NCI-H82 (cell line): ENCODE measurements around the gene ZFHX3.

Experiments
- DNase-seq: peaks from one replicate; lab custom pipeline; 2025; lab: John Stamatoyannopoulos, UW

ZFHX3 gene

DNA sequence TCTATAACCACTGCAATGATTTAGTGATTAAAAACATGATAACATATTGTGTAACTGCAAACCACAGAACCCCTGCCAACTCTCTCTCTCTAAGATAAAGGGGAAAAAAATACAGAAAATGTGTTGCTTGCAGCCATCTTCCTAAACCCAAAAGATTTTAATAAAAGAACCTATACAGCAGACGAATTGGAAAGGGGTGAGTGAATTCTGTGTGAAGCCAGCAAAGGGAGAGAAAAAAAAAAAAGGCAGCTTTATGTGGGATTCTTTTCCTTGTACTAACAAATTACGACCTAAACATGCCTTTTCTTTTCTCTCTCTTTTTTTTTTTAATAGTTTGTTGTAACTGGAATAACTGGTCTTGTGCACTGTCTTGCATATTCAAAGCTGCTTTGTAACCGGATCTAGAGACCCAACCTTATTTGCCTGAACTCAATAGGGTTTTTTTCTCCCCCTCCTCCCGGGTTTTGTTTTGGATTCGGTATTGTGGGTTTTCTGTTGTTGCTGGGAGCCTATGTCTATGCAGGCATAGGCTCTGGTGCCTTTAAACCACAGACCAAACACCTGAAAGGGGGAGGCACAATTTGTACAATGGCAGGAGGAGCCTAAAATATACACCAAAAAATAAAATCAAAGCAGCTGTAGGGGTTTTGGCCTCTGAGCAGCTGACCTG is 7.0 kb upstream of the ZFHX3 start:
- DNase-seq, result no peak

DNA sequence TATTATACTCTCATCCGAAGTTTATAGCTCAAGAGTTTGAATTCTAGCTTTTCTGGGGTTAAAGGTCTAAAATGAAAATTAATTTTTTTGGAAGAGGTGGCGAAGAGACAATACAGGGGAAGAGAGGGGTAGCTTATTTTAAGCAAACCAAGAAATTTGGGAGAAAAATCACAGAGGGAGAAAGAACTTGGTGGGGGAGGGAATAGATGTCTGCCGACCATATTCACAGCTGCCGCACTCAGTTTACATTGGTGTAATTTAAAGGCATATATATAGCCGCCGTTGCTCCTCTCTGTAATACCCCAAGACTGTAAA is 6.5 kb upstream of the ZFHX3 start:
- no peak for DNase-seq

DNA sequence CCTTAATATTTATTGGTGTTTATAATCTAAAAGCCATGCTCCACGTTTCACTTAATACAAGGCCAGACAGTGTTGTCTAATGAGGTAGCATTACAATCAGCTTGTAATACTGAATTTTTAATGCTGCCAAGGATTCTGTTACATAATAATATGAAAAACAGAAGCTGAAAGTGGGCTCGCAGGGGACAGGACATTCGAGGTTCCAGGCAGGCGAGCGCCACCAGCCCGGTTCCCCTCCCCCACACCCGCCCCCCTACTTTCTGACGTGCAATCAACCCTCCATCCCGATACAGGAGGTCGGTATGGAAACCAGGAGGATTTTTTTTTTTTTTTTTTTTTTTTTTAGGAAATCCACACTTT is 6.2 kb upstream of the ZFHX3 start:
- no peak for DNase-seq

DNA sequence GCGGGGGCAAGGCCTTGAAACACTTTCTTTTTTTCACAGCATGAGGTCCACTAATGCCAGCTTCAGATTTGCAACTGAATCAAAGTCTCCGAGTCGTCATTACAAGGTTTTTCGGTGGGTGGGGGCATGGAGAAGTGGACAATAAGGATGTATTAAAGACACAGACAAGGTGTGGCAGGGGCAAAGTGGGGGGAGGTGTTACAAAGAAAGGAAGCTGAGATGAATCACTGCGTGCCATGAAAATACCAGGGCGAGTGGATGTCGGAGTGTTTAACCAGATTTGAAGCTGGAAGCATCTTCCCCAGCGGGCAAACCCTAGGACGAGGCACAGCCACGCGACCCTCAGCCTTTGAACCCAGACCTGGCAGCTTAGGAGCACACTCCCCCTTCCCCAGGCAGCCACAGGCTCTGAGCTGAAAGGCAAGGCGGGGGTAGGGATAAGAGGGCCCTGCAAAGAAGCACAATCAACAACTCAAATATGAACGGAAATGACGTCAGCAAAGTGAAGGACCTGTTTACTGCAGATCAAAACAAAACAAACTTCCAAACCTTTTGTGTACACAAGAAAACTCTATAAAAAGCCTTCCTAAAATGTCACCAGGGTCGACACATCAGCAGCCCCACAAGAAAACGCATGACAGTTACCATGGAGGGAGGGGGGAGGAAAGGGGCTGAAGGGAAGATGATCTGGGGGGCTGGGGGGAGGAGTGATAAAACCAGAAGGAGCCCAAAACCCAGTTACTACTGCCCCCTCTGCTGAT is 5.6 kb upstream of the ZFHX3 start:
- DNase-seq, result peak; percentile 36

DNA sequence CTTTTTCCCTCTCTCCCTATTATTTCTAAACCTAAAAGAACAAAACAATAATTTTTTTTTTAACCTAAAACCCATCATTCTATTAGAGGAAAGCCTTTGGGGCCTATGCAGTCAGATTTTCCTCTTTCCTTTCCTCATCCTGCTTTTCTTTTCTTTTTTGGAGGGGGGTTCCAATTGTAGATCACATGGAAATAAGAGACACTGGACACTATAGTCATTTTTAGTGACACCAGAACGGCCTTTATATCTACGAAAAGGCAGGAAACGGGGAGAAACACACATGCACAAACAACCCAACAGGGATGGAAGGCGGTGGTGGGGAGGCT is 5.1 kb upstream of the ZFHX3 start:
- DNase-seq, result no peak

DNA sequence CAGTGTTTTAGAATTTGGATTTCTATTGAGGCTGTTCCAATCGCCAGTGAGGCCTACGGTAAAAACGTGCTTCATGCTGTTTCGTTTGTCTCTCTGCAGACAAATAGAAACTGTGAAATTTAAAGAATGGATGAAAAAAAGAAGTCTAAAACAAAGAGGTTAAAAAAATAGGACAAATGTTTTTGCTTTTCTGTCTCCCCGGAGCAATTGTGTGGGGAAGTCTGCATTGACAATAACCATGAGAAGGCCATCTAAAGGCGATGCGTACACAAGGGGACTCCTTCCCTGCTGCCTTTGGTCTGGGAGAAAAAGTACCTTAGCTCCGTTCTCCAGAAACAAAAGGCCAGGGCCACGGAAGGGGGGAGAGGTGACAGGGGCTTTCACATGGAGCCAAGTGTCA is 4.6 kb upstream of the ZFHX3 start:
- DNase-seq, result no peak

DNA sequence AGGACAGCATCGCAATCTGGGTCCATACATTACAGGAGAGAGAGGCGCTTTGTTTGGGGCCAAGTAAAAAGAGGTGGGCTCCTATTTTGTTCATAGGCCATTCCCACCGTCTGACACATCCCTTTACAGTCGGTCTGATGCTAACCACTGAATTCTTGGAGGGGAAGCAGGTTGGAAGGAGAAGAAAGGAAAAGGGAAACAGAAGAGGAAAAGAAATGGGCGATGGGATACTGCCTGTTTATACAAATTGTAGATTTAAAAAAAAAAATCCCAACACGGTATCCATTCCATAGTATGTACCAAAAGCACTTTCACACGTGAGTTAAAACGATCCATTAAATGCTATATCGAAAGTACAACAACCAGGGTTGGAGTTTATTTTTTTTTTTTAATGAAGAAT is 4.0 kb upstream of the ZFHX3 start:
- DNase-seq, result no peak

DNA sequence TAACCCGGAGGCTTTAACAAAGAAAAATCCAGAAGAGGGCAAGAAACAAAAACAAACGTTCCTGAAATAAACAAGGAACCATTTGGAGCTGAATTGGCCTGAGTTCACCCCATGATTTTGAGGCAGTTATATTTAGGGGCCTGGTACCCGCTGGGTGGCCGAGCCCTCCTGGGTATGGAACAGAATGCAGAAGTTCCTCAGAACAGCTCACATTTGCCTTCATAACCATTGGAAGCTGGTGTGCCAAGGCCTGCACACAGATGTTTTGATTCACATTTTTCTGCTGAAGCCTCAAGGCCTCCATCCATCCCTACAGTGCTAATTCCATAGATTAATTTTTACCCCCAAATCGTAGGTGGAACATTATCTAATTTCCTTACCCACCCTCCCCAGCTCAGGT is 3.3 kb upstream of the ZFHX3 start:
- no peak for DNase-seq

DNA sequence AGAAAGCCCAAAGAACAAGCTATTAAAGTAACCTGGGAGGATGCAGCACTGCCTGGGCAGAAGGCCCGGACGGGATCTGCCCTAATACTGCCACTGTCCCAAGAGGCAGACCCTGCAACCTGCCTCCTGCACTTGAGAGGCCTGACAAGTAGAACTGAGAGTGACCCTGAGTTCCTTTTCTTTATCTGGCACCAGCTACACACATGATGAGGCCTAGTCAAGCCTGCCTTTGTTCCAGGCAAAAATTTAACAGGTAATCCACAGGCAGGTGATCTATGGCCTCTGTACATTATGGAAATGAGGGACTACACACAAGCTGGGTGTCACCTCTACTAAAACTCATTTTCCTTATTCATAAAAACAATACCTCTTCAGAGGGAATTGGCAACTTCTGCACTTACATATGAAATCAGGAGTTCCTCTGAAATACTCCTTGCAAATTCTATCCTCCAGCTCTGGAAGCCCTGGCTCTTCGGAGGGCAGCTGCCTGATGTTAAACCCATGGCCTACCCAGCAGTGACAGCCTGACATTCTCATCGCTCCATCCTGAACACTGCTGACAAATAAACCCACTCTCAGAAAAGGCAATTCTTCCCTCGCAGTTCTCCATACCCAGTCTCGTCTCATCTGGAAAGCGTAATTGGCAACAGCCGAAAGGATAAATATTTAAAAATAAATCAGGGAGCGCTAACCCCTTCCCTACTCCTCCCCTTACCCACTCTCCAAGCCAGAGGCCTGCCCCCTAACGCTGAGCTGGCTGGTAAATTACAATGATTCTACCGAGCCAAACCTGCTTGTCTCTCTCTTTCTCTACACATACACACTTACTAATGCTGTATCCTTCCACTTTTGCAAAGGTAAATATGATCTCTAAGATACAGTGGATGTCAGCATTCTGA is 2.5 kb upstream of the ZFHX3 start:
- no peak for DNase-seq

DNA sequence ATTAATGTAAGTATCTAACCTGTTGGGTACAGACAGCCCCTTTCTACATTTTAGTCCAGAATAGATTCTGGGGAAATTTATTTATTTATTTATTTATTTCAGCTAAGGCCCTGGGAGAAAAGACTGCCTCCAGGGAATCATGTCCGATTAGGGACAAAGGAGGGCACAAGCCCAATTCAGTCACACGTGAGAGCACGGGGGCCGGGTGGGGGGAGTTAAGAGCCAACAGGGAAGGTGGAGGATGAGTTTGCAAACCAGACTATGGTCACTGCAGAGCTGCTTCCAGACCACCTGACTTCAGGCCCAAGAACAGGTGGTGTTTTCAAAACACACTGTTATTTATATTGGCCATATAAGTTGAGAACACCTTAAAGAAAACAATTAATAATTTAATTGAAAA is 1.6 kb upstream of the ZFHX3 start:
- DNase-seq, result no peak

DNA sequence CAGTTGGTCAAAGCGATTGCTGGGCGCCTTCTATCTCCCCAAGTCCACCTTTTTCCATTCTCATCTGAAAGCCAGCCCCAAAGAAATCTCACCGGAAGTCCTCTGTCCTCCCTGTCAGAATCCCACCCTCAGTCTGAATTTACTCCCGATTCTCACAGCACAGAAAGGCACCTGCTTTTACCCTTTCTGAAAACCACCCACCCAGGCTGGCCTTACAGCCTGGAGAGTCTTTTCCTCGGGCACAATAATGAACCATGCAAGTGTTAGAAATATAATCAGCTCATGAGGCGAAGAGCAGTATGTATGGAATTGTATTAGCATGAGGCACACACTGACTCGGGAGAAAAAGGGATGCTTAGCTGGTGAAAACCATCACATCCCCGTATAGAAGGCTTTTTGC is 1.2 kb upstream of the ZFHX3 start:
- DNase-seq, result no peak

DNA sequence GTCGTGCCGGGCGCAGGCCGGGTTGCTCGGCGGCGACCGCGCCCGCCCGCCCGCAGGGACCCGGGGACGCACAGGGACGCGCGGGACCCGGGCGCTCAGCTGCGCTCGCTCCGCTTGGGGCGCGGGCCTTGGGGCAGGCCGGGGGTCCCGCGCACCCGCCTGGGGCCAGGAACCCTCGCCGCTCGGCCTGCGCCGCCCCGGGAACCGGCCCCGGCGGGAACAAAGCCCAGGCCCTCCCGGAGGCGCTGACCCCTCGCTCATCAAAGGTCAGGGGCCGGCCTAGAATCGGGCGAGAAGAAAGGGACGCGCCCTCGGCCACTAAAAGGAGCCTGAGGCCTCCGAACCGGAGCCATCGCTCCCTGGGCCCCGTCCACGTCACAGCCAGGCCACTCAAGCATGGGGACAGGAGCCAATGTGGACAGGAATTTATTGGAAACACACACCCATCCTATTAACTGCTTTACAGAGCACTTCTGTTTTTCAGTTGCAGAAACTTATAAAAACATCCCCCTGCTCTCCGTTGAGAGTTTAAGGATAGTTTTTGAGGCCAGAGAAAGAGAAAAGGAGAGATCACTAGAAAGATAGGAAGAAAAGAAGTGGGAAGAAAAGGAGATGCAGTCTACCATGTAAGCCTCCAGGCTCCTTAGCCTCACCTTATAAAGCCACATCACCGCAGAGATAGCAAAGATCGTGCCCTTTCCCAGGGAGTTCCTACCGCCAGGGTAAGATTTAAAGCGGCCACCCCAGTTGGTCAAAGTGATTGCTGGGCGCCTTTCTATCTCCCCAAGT is 558 bp upstream of the ZFHX3 start:
- DNase-seq, result no peak

DNA sequence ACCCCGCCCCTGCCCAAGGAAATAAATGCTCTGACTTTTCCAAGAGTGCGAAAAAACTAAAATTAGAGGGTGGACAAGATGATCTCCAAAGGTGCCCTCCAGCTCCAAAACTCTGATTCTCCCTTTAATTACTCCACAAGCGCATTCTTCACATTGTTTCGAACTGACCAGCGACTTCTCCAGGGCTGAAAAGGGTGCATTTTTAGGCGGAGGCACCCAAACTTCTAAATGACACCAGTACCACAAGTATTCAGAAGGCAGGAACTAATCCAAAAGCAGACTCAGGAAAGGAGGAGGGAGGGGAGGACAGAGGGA is 750 bp downstream of the ZFHX3 start:
- DNase-seq, result no peak

DNA sequence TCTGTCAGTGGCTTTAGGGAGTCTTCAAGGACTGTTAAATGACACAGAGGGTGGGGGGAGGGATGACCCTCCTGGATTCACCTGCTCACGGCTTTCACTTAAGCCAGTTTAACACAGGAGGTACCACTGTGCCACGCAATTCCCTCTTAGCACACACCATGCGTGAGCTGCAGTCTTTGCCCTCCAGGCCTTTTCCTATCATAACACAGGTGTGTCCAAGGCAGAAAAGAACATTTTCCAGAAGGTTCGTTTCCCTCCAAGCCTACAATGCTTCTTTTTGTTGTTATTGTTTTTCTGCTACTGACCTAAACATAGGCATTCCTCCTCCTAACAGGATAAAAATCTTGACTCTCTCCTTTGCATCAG is 1.1 kb downstream of the ZFHX3 start:
- DNase-seq, result peak; percentile 51

DNA sequence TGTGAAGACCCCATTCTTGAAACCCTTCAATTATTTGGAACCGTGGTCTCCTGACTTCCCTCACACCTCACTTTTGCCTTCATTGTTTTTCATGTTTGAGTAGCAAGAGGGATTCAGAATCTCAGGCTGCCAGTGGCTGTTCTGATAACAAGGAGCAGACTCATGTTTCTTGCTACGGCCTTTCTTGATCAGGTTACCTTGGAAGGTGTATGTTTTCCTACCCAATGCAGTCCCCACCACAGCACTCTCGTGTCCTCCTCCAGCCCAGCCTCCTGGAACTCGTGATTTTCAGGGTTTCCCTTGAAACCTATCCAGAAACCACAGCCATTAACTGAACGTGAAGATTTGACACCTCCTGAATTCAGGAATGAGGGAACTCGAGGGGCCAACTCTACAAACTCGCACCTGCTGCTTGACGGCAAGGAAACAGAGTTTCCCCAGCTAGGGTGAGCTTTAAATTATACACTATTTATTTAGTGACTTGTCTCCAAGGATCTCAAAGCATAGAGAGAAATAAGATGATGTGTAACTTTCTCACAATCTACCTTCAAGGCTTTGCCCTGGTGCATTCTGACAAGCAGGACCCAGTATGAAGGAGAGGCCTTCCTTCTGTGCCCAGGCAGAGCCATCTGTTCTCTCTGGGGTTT is 1.6 kb downstream of the ZFHX3 start:
- no peak for DNase-seq

DNA sequence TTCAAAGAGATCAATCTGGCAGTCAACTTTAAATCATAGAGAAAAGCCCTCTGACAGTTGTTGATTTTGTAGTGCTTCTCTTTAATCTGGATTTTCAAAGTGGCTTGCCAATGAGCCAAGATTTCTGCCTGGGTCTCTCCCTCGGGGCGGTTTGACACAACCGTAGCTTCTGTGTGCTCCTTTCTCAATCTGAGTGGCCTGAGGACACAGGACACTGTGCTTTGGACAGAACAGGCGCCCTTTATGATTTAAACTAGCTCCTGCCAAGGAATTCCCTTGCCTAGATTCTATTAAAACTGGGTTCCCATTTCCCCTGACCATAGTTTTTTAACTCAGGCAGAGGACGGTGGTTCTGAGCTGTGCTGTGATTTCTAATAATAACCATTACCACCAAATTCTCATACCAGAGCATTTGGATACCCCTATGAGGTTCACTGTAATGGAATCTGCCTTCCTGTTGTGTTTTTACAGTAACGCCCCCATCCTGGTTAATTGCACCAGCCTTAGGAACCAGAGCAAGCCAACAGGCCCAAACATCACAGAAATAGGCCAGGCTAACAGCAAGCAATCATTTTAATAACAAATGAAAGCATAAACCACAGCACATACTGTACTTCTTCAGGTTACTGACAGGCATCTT is 4.0 kb downstream of the ZFHX3 start:
- peak; percentile 17 for DNase-seq

DNA sequence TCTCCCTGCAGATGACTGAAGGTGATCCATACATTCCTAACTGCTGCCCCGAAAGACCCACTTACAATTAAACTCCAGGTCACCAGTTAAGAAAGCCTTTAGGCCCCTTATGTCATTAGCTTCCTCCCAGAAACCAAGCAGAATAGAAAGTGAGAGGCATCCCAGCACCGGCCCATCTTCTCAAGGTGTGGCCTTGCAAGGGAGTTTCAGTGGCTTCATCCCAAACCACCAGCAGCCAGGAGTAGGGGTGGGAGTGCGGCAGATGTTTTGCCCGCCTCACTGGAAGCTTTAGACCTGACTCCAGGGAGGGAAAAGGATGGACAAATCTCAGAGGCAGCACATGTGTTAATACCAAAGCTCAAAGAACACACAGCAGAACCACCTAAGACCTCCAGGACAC is 5.1 kb downstream of the ZFHX3 start:
- DNase-seq, result peak; percentile 44

DNA sequence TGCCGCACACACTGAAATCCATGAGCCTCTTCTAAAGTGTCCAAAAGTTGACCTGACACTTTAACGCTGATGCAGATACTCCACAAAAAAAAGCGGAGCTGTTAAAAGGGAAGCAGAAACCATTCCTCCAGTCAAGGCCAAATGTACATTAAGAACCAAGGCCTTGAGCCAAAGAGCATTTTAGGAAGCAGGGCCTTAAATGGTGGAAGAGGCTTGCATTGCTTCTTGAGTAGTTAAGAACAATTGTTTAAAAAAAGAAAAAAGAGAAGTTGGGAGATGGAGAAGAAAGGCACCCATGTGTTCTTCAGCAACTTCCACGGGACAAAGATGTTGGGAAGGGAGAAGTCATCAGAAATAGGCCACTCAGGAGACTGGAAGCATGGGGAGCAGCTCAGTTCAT is 6.3 kb downstream of the ZFHX3 start:
- no peak for DNase-seq

DNA sequence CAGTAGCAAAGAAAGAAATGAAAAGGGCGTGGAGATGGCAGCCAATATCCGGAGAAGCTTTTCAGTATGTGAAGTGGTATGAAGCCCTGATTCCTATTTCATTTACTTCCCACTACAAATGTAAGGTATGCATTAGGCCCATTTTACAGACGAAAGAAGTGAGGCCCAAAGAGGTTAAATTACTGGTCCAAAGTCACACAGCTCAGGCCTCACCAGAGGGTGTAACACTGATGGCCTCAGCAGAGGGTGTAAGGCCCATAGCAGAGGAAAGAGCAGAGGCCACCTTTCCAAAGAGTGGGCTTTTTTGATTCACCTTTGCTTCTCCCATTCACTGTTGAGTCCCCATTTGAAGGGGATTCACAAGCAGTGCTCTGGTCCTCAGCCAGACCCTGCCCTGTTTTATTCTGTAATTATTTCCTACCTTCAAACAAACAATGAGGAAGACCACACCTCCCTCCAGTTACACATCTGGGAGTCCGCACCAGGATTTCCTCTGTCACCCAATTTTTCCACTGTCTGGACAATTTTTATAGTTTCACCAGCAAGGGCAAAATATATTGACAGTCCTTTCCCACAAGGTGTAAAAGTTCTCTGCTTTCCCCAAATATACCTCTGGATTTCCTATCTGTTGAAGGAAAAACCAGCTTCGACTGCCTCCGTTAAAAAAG is 7.1 kb downstream of the ZFHX3 start:
- no peak for DNase-seq

DNA sequence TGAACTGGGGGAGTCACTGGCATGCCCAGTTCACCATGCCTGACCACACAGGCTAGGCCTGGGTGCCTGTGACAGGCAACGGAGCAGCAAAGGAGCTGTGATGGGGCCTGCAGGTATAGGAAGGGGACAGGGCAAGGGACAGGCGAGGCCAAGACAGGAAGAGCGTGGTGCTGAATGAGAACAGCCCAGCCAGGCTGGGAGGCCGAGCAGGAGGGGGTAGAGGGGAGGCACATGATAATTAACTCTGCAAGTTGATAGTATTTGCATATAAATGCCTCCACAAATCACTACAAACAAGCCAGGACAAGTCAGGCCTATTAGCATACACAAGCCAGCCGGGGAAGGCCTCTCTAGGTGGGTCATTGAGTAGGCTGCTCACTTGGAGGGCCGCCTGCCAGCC is 7.8 kb downstream of the ZFHX3 start:
- DNase-seq, result no peak

DNA sequence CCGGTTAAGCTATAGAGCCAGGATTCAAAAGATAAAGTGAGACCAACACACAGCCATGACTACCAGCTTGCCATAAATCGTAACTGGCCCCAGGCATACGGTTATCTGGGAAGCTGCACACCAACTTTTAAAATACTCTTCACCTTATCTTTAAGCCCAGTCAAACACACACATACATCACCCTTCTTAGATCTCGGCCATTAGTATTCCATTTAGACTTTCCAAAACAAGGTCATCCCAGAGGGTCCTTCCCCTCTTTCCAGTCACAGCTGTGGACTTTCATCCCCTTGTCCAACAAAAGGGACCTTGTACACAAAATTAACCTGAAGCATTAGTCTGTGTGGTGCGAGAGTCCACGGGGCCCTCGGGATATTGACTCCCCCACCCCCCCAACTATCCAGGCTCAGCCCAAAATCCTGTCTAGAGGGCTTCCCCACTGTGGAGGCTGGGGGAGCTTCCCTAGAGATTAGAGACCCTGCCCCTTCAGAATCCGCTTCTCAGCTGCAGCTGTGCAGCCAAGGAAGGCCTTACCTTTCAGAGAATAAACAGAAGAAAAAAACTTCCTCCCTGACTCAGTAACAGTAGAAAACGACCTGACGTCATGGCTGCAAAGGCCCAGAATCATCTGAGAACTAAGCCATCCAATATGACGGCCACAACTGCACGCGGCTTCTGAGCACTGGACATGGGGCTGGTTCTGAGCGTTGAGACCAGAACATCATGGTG is 9.9 kb downstream of the ZFHX3 start:
- DNase-seq, result no peak
